ENCODE data around the gene AUP1.

DNA sequence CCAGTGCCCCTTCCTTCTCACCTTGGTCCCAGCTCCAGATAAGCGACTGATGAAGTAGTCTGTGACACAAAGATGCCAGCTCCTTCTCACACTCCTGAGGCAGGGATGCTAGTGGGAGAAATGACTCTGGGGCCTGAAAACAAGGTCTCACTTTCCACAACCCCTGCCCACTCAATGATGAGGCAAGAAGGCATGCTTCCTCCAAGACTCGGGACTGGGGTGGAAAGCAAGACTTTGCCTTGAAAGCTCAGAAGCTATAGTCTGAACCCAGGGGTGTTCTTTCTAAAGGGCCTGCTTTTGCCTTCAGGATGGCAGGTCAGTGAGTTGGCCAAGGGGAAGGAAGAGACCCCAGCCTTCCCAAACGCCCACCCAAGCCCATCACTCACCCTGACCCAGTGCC lies 48.1 kb downstream of the AUP1 start:
- TF ChIP-seq, protein P1, sequence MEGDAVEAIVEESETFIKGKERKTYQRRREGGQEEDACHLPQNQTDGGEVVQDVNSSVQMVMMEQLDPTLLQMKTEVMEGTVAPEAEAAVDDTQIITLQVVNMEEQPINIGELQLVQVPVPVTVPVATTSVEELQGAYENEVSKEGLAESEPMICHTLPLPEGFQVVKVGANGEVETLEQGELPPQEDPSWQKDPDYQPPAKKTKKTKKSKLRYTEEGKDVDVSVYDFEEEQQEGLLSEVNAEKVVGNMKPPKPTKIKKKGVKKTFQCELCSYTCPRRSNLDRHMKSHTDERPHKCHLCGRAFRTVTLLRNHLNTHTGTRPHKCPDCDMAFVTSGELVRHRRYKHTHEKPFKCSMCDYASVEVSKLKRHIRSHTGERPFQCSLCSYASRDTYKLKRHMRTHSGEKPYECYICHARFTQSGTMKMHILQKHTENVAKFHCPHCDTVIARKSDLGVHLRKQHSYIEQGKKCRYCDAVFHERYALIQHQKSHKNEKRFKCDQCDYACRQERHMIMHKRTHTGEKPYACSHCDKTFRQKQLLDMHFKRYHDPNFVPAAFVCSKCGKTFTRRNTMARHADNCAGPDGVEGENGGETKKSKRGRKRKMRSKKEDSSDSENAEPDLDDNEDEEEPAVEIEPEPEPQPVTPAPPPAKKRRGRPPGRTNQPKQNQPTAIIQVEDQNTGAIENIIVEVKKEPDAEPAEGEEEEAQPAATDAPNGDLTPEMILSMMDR (IDR thresholded peaks at IDR 0.05): no peak
- TF ChIP-seq POLR2AphosphoS5 (IDR thresholded peaks at IDR 0.05): no peak

Measured in stomach (tissue), 4 donors.